GM18861 (cell line): ENCODE results near the gene XXYLT1.

Experiments used
- ATAC-seq: cut with Tn5 transposase; IDR thresholded peaks from one replicate; pipeline ENCODE4 v1.9.1; 2021; ENCODE audit not compliant: unreplicated experiment

XXYLT1 gene

DNA sequence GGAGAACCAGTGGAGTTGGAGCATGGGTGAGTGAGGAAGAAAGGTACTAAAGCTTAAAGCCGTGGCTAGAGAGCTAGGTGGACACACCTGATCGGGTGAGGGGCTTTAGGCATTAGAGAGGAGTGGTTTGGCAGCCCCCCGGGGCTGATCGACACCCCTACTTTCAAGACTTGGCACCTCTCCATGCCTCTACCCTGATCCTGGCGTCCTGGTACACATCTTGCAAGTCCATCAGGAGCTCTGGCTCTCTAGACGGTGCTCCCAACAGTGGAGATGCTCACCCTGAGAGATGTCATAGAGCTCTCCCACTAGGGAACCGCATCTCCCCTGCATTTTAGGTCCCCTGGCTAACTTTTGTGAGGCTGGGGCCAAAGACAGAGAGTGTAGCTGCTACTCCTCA is 98.1 kb downstream of the XXYLT1 start:
- ATAC-seq = no peak

DNA sequence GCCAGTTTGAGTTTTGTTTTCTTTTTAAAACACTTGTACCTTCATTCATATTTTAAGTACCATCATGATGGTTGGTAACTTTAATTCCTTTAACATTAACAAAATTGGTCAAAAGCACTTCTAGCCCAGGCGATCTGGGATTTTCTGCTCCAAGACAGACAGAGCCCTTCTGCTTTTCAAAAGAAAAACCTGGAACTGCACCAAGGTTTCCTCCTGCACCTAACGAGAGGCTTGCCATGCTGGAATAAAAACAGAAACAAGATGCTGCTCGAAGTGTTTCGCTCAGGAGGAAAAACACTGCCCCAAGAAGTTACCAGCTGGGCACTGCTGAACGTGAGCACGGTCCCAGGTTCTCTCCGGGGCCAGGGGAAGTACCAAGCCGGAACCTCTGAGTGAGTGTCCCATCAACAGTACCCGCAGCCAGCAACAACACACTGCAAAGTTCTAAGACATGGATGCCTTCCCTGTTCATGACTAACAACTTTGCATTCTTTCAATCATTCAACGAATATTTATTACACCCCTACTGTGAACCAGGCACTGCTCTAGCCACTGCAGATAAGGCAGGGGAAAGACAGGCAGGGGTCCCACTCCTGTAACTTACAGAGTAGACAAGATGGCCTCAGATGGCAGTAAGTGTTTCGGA is 98.8 kb downstream of the XXYLT1 start:
- ATAC-seq = no peak

DNA sequence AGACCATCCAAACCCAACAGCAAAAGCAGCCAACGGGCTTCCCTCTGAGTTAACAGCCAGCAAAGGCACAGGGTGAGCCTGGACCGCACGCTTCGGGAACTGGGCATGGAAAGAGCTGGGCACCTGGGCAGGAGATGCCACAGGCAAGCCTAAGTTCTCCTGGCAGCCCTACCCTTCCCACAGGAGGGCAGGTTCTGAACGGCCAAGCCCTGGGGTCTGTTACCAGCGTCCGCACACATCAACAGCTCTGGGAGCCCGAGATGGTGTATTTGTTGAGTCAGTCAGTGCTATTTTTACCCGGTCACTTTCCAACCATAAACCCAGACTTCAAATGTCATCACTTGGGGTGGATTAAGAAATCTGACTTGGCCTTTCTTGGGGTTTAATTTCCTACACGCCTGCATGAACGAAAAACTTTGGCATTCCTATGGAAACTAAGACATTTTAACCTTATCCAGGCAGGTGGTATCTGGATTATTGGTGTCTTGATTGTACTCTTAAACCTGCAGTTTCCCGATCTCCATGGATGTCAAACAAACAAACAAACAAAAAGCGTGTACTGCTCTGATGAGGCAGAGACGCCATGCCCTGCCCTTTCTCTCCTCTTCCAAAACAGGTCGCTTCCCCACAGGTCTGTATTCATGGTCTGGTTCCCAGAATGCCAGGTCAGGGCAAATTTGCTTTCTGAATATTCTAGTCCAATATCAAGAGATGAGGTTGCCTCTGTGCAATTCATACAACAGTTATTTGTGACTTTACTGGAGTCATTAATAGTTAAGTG is 99.7 kb downstream of the XXYLT1 start:
- ATAC-seq = no peak

DNA sequence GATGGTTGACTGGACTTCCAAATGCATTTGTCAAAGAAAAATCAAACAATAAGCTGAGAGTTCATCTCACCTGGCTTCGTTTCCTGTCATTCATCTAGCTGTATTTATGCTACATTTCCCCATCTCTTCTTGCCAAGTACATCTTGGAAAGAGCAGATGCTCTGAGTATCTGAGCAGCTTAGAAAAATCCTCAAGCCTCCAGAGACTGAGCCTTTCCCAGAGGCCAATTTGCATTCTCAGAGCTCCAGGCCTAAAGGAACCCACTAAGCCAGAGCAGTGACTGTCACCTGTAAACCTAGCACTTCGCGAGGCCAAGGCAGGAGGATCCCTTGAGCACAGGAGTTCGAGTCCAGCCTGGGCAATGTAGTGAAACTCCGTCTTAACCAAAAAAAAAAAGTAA is 100.5 kb downstream of the XXYLT1 start:
- no peak for ATAC-seq

DNA sequence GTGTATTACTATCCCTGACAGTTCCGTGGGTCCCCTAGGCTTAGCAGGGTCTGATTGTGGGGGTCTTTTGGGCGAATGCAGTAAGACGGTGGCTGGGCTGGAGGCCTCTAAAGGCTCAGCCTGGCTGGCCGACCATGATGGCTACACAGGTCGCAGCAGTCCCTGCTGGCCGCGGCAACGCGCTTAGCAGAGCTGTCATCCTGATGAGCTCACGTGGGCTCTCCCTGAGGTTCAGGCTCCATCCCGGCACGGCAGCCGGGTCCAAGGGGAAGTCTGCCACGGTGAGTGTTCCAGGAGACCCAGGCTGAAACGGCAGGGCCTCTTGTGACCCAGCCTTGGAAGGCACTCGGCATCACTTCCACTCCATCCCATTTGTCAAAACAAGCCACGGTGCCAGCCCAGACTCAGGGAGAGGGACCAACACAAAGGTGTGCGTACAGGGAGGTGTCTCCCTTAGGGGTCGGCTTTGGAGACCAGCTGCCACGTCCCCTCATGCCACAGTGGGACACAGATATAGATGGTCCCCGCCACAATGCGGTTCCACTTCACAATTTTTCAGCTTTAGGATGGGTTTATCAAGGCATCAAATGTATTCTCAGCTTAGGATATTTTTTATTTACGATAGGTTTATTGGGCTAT is 101.8 kb downstream of the XXYLT1 start:
- ATAC-seq = no peak

DNA sequence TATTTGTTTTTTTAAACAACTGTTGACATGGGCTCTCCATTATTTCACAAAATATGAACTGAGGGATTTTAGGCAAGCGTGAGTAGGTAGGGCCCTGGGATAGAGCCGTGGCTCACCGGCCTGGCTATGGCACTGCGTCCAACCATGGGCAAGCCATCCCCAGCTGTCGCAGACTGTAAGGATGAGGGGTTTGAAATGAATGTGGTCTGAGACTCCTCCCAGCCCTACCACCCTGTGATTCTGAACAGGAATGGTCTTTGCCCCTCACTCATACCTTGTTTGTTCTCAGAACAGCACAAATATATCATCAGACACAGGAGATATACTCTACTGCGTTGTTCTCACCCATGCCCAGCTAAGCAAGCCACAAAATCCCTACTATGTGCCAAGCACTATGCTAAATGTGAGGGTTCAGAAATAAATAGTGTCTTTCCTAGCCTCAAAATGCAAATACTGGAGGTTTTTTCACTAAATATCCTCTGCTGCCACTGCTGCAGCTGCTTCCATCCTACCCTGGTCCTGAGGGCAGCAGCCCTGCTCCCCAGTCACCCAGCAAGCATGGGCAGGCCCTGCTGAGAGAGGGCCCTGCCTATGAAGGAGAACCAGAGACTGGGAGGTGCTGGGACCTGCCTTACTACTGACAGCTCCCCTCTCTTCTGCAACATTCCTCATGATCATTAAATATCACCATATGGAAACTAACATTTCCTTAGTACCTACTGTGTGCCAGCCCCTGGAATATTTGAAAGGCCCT is 102.8 kb downstream of the XXYLT1 start:
- no peak for ATAC-seq

DNA sequence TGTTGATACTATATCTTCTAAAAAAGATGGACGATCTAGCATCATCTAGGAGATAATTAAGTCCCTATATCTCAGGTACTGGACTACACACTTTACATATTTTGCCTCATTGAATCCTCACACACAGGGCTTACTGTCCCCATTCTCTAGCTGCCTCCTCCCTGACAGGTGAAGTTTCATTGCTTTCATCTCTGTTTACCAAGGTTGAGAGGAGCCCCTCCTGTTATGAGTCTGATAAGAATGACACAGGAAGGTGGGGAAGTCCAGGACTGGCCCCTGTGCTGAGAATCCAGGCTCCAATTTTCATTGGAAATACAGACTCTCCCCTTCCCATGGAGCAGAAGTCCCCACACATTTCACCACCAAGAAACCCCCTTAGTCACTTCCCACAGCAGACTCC is 105.2 kb downstream of the XXYLT1 start:
- ATAC-seq = no peak

DNA sequence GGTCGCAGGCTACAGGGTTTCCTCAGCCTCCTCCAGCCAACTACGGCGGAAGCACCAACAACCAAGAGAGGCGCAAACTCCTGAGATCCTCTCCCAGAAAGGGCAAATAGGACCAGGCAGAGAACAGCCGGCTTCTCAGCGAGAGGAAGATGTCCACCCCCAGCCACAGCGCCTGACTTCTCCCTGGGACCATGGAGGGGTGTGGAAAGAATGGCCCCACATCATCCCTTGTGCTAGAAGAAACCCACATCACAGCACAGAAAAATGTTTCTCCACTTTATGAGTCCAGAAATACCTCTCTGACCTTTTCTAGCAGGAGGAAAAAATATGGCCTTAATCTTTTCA is 105.7 kb downstream of the XXYLT1 start:
- no peak for ATAC-seq

DNA sequence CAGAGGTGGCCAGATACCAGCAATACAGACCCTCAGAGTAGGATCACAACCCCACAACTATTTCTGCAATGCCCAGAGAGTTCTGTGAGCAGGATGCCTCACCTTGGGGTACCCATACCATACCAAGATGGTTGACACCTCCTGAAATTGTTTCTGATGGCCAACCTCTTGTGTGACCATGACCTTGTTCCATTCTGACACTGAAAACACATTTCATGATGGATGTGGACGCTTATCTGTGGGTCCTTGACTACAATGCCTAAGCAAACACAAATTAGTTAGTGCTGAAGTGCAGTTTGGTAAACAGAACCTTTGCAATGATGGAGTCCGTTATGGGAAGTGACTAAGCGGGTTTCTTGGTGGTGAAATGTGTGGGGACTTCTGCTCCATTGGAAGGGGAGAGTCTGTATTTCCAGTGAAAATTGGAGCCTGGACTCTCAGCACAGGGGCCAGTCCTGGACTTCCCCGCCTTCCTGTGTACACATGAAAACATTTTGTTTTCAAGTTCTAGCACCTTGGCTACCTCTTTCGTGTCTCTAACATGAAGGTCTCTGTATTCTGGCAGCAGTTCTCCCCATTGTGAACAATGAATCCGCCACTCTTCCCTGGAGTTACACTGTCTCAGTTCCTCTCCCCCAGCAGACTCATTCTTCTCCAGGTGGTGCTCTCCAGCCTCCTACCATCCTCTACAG is 106.2 kb downstream of the XXYLT1 start:
- ATAC-seq = no peak

DNA sequence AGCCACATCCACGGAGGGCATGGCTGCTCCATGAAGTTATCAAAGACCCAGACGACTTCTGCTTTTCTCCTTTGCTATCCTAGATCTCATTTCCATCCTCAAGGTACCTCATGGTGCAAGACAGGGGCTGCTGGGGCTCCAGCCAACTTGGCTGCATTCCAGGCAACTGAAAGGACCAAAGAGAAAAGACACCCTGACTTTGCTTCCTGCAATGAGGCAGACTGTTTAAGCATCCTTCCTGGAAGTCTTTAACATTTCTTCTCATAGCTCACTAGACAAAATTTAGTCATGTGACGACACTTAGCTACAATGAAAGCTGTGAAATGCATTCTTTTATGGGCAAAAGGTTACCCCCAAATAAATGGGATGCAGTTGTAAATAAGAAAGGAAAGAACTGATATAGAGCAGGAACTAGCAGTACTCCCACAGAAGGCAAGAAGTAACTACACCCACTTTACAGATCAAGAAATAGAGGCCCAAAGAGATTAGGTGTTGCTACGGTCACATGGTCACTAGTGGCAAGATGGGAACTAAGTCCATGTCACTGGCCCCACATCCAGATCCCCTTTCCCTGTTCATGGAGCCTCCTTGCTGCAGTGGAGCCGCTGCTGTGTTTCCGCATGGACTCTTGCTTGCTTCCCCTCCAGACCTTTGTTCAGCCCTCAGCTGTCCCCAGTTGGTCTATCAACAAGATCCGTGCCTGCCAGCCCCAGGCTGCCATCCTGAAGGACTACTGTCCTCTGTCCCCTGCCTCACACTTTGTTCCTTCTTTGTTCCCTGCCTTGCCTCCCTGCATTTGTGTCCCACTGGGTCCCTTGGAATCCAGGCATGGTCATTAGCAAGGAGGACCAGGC is 107.0 kb downstream of the XXYLT1 start:
- ATAC-seq = no peak

DNA sequence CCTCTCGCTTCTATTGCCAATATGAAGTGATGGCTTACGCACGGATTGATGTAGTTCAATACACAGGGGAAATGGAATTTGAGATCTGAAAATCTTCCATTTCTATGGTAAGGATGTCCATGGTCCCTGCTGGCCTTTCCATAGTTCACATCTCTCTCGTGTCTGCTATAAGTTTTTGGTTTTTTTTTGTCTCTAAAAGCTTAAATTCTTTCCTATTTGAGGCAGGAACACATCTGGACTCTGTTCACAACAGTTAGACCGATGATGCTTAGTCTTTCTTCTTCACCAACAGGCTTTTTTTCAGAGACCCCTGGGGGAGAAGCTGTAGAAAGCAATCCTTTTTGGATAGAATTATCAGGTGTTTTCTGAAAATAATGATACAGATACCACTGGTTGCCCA is 108.1 kb downstream of the XXYLT1 start:
- no peak for ATAC-seq

DNA sequence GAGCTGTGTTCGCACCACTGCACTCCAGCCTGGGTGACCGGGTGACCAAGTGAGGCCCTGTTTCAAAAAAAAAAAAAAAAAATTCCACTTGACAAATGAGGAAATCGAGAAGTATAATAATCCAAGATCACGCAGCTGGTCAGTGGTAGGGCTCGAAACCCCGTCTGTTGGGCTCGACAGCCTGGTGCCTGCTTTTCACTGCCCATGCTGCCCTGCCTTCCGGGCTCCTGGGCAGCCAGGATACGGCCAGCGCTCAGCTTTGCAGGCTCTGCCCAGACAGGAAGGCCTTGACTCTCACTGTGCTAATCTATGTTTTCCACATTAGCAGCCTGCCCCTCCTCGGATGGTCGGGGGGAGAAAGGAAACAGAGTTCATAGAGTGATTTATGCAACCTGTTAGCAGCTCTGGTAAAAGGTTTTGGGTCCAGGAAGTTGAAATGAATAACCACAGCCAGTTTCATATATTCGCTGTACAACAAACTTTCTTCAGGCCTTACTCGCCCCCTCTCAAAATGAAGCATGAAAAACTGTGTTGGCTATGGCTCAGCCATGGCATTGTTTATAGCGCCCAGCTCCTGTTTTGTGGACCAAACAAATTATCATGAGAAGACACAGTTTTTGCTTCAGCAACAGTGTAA is 108.8 kb downstream of the XXYLT1 start:
- ATAC-seq = peak; percentile 53

DNA sequence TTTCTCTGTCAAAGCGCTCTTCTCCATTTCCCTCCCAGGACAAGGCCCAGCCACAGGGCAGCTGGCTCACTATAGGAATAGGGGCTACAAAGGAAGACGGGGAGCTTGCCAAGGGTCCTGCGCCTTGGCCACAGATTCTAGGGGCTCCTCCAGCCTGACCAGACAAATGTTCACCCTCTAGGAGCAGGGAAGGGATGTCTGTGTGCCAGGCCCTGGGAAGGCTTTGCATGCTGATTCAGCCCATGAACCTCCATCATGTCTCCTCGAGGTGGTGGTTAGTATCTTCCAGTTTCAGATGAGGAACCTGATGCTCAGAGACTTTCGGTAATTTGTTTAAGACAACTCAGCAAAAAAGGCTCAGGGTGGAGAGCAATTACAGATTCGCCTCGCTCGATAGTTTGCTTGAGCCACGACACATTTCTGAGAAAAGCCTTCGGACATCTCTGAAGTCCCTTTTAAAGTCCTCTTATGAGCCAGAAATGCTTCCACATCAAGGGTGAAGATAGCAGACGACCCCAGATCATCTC is 110.0 kb downstream of the XXYLT1 start:
- no peak for ATAC-seq

DNA sequence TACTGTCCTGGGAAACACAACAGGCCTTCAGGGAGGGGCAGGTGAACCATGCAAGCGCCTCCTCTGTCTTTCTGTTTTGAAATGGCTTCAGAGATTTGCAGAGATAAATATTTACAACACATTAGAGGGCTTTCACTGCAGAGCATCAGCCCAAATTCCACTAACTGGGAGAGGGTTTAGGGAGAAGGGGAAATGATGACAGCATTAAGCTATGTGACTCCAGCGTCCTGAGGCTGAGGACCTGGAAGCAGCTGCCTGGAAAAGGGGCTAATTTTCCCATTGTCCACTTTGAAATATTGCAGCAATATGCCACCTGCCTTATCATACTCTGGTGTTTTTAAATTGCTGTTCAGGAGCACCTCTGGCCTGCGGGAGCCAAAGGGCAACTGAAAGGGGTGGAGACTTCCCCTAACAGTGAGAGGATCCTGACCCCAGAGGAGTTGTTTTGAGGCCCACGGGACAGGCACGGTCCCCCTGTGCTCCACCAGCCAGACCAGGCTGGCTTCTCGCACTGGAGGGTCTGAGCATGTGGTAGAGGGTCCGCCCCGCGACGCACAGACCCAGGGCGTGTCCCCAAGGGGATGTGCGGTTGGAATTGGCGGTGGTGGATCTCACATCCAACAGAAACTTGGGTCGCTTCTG is 110.6 kb downstream of the XXYLT1 start:
- ATAC-seq = no peak

DNA sequence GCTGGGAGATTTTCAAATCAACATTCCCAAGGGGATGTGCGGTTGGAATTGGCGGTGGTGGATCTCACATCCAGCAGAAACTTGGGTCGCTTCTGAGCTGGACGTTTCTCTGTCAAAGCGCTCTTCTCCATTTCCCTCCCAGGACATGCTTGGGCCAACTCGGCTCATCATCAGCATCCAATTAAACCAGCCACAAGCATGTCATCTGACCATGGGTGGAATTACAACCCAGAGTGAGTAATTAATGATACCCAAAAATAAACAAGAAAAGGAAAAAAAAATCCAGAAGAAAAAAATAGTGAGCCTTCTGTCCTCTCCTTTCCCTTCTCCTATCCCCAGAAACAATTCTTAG is 111.2 kb downstream of the XXYLT1 start:
- no peak for ATAC-seq

DNA sequence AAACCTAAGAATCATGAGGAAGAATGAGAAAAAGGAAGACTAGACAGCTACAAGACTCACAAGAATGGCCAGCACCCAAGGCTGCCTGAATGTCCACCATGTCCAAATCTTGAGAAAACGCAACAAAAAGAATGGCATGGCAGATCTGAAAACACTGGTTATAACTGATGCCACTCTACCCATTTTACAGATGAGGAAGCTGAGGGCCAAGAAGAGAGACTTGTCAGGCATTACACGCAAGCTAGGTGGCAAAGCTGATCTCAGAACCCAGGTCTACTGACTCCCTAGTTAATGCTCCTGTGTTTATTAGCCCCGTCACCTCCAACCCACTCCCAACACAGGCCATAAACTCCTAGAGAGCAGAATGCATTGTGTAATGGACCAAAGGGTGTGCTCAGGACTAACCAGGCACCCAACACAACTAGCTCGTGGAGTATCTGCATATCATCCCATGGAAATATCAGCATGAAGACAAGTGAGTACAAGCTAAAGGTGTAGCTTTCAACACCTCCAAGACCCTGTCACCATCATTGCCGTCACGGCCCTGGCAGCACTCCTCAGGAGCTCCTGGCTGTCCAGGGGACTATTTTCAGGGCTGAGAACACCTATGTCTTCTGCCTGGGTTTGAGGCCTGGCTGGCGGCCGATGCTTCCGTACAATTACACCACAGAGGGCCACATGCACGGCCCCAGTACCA is 111.7 kb downstream of the XXYLT1 start:
- ATAC-seq = no peak

DNA sequence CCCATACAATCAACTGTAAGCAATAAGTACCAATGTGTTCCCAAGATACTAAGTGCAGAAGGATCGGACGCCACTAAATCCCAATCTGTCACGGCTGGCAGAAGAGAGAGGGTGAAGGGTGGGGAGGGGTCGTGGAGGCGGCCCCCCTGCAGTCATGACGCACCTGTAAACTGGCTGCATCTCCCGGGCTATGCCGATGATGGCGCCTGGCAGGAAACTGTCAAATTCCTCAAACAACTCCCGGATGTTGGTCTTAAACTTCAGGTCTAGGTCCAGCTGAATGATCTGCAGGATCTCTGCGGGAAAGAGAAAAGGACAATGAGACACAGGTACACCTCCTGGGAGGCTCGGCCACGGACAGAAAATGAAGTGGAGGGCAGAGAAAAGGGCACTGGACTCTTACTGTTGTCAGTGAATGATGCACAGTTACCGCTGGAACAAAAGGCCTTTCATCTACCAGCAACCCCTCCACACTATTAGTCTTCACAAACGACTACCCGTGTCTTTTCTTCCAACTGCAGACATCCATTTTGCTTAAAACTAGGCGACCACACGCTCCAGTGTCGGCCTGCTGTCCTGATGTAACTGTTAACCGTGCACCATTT is 114.6 kb downstream of the XXYLT1 start:
- ATAC-seq = no peak
